ENCODE results near the gene BARHL1. TPM values are rescaled to one million over a fixed set of nuclear protein-coding genes. Genes with fewer than 3 reads are reported as not detected.
A peak's percentile ranks its signal among the peaks of the same experiment; 100 is the strongest.

Gene BARHL1
- total RNA-seq, 1 experiment from 2014 or later, result not detected

GRCh38 chr9:132572921-132573320 lies 9.5 kb upstream of the BARHL1 start:
- Histone ChIP-seq H2BK20ac (ENCODE audit: low read depth, low read length, poor library complexity, severe bottlenecking) (no peak overlapping the region), H2BK15ac (ENCODE audit: low read depth, low read length) (no peak overlapping the region), H2BK12ac (ENCODE audit: insufficient read length, low read depth, low read length) (no peak overlapping the region), H2AK5ac (ENCODE audit: insufficient read length, low read length) (no peak overlapping the region), H3K23ac (ENCODE audit: insufficient read length, low read depth, low read length) (no peak overlapping the region), H3K23me2 (ENCODE audit: insufficient read length, low read depth, low read length, poor library complexity, severe bottlenecking) (no peaks in the 10 kb centered on the region), H4K91ac (ENCODE audit: insufficient read length, low read depth, low read length) (no peak overlapping the region), H3K4ac (ENCODE audit: low read depth, low read length) (no peak overlapping the region), H3K56ac (ENCODE audit: insufficient read length, low read depth, low read length) (no peak overlapping the region), H3K9me3 (ENCODE audit: control insufficient read depth, low read depth, low read length) (no peaks in the 10 kb centered on the region), H4K5ac (ENCODE audit: insufficient read length, low read depth, low read length) (no peak overlapping the region), H2BK120ac (ENCODE audit: low read depth, low read length, poor library complexity, severe bottlenecking) (no peak overlapping the region), H4K20me1 (ENCODE audit: control insufficient read depth, insufficient read depth, insufficient read length) (no peaks in the 10 kb centered on the region), H3K14ac (ENCODE audit: insufficient read depth, low read length) (no peak overlapping the region), H3K4me2 (ENCODE audit: insufficient read depth, insufficient read length, low read length) (no peak overlapping the region), H3K27me3 (ENCODE audit: insufficient read depth, low read length) (peaks cover 26% of the 10 kb centered on the region), H3K4me1 (ENCODE audit: insufficient read depth, low read length) (no peaks in the 10 kb centered on the region), H4K8ac (replicated peaks; ENCODE audit: insufficient read length, low read depth, low read length) (no peak overlapping the region), H3K9ac (ENCODE audit: extremely low read depth, insufficient read length, low read length) (no peak overlapping the region), H2AFZ (ENCODE audit: low read length) (no peak overlapping the region), H3T11ph (ENCODE audit: low read length) (no peak overlapping the region), H2BK5ac (ENCODE audit: insufficient read length, low read length) (no peak overlapping the region), H3K18ac (ENCODE audit: insufficient read length, low read depth, low read length) (no peak overlapping the region), H3K79me2 (ENCODE audit: insufficient read depth, low read length) (no peaks in the 10 kb centered on the region), H3K79me1 (ENCODE audit: insufficient read depth, low read depth, low read length, poor library complexity, severe bottlenecking) (no peaks in the 10 kb centered on the region), H3K27ac (ENCODE audit: insufficient read length, low read depth, low read length) (no peak overlapping the region)
- Mint-ChIP-seq H3K27ac (no peak overlapping the region), H3K27me3 (ENCODE audit: low read depth) (peaks cover 37% of the 10 kb centered on the region), H3K36me3 (ENCODE audit: insufficient read depth in 1 of 3, low read depth in 3 of 3) (no peaks in the 10 kb centered on the region), H3K4me1 (peaks cover 7 to 14% of the 10 kb centered on the region in 2 experiments), H3K9me3 (no peaks in the 10 kb centered on the region; a peak in 2 of 5 replicates), H3K4me3 (no peak overlapping the region)
- WGBS (ENCODE audit: extremely low coverage, insufficient read length, low lambda C conversion rate), result no CpG with 5 or more reads among the region's 8 CpGs
- TF ChIP-seq, protein P1, sequence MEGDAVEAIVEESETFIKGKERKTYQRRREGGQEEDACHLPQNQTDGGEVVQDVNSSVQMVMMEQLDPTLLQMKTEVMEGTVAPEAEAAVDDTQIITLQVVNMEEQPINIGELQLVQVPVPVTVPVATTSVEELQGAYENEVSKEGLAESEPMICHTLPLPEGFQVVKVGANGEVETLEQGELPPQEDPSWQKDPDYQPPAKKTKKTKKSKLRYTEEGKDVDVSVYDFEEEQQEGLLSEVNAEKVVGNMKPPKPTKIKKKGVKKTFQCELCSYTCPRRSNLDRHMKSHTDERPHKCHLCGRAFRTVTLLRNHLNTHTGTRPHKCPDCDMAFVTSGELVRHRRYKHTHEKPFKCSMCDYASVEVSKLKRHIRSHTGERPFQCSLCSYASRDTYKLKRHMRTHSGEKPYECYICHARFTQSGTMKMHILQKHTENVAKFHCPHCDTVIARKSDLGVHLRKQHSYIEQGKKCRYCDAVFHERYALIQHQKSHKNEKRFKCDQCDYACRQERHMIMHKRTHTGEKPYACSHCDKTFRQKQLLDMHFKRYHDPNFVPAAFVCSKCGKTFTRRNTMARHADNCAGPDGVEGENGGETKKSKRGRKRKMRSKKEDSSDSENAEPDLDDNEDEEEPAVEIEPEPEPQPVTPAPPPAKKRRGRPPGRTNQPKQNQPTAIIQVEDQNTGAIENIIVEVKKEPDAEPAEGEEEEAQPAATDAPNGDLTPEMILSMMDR (conservative IDR thresholded peaks at IDR 0.05), result no peak
- DNase-seq, result peak; percentile 62
